ENCODE data around the gene RASSF7.

The RASSF7 gene, protein sequence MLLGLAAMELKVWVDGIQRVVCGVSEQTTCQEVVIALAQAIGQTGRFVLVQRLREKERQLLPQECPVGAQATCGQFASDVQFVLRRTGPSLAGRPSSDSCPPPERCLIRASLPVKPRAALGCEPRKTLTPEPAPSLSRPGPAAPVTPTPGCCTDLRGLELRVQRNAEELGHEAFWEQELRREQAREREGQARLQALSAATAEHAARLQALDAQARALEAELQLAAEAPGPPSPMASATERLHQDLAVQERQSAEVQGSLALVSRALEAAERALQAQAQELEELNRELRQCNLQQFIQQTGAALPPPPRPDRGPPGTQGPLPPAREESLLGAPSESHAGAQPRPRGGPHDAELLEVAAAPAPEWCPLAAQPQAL

DNA sequence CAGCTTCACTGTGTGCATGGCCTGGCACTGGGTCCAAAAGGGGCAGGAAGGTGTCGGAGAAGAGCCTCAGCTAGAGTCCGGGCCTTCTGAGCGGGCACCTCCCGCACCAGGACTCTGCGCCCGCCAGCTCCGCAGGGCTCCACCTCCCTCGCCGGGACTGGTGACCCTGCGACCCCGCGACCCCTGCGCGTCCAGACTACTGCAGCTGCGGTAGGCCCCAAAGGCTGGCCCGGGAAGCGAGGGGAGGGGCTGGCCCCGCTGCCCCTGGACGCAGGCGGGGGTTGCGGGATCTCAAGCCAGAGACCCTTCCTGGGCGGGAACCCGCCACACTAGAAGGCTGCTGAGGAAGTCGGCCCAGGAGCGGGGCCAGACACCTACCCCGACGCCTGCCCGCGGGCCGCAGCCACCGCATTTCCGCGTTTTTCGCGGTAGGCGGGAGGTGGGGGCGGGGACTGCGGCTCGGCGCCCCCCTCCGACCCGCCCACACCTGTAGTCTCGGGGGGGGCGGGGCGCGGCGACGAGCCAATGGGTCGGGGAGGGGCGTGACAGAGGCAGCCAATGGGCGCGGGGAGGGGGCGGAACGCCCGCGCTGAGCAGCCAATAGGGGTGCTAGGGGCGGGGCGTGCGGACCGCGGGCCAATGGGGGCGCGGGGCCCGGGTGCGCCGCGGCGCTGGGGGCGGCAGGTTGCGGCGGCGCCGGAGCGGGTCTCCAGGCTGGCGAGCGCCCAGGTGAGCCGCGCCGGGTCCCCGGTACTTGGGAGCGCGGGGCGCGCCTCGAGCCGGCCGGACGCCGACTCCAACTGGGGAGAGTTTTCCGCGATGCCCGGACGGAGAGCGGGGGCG is at the start of gene RASSF7, which contains the start of gene LMNTD2:
Gene RASSF7, plus strand, starts transcription at position 666 of the 843 bp plus-strand sequence. CDS start 799 bp downstream, outside the sequence.
Gene LMNTD2, minus strand, starts transcription at position 434 of the 843 bp plus-strand sequence. Its CDS starts 22 bp downstream, at position 412.
- in situ Hi-C loops (cut with HindIII; ENCODE audit: low sequenced_read_pairs) = no loop called here

DNA sequence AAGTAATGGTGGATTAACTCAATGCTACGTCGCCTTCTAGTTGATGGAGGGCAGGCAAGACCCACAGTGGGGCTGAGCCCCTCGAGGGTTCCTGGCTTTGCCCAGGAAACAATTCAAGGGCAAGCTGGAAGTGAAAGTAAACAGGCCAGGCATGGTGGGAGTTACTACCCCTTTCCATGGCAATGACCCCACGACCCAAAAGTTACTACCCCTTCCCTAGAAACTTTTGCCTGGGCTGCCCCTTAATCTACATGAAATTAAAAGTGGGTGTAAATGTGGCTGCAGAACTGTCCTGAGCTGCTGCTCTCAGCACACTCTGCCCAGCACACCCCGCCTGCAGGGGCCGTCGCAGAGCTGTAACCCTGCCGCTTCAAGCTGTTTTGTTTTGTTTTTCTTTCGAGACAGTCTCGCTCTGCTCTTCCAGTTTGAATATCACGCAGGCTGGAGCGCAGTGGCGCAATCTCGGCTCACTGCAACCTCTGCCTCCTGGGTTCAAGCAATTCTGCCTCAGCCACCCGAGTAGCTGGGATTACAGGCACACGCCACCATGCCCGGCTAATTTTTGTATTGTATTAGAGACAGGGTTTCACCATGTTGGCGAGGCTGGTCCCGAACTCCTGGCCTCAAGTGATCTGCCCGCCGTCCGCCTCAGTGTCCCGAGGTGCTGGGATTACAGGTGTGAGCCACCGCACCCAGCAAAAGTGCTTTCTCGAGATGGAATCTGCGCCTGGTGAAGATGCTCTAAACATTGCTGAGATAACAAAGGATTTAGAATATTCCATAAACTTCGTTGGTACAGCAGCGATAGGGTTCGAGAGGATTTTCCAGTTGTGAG is 47.8 kb upstream of the RASSF7 start:
- in situ Hi-C loops (cut with HindIII; ENCODE audit: low sequenced_read_pairs) = no loop called here

GRCh38 chr11:514606-515005 is 46.2 kb upstream of the RASSF7 start:
- in situ Hi-C loops (cut with HindIII; ENCODE audit: low sequenced_read_pairs) = loop anchor here (5.0 kb wide), 1 partner anchor 62 kb away; the partner anchor contains the start of gene PTDSS2

GRCh38 chr11:515131-515530 is 45.6 kb upstream of the RASSF7 start:
- in situ Hi-C loops (cut with HindIII; ENCODE audit: low sequenced_read_pairs) = loop anchor here (5.0 kb wide), 1 partner anchor 63 kb away; the partner anchor contains the start of gene PTDSS2

DNA sequence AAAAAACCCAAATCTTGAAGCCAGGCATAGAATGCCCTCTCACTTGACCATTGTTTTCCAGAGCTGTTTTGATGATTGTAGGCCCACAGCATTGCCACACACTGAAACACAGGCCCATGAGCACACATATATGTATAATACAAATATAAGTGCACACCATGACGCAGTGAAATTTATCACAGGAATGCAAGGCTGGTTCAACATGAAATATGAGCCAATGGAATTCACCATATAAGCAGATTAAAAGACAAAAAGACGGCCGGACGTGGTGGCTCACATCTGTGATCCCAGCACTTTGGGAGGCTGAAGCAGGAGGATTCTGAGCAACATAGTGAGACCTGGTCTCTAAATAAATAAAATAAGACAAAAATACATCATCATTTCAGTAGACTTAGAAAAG is 44.4 kb upstream of the RASSF7 start:
- in situ Hi-C loops (cut with HindIII; ENCODE audit: low sequenced_read_pairs) = loop anchor here (5.0 kb wide), 1 partner anchor 64 kb away; the partner anchor contains the start of gene PTDSS2

- in situ Hi-C loops (cut with HindIII; ENCODE audit: low sequenced_read_pairs) = loop anchor here (5.0 kb wide), 1 partner anchor 65 kb away; the partner anchor contains the start of gene PTDSS2
These were observed 43.7 kb upstream of the RASSF7 start for GRCh38 chr11:516918-517685.

GRCh38 chr11:518463-519202 is 42.1 kb upstream of the RASSF7 start:
- in situ Hi-C loops (cut with HindIII; ENCODE audit: low sequenced_read_pairs) = loop anchor here (5.0 kb wide), 1 partner anchor 66 kb away; the partner anchor contains the start of gene PTDSS2

DNA sequence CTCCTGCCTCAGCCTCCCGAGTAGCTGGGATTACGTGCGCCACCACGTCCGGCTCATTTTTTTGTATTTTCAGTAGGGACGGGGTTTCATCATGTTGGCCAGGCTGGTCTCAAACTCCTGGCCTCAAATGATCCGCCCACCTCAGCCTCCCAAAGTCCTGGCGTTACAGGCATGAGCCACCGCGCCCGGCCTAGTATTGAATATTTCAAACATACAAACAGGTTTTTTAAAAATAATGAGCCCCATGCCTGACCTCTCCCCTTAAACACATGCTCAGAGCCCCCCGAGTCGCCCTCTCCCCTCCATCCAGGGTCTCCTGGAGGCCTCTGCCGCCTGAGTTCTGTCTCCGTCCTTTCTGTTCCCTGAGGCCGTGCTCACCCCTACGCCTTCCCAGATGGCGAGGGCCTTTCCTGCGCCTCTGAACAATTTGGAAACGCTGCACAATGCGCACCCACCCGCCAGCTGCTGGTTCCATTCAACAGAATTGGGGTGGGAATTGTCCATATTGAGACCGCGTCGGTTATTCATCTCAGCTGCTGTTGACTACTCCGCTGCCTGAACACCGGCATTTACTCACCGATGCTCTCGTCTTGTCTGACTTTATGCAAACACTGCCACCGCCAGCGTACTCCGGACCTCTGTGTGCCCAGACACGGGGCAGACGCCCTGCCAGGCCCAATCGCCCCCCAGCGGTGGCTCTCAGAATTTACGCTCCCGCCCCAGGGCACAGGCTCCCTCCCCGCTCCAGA is 40.2 kb upstream of the RASSF7 start:
- in situ Hi-C loops (cut with HindIII; ENCODE audit: low sequenced_read_pairs) = no loop called here

DNA sequence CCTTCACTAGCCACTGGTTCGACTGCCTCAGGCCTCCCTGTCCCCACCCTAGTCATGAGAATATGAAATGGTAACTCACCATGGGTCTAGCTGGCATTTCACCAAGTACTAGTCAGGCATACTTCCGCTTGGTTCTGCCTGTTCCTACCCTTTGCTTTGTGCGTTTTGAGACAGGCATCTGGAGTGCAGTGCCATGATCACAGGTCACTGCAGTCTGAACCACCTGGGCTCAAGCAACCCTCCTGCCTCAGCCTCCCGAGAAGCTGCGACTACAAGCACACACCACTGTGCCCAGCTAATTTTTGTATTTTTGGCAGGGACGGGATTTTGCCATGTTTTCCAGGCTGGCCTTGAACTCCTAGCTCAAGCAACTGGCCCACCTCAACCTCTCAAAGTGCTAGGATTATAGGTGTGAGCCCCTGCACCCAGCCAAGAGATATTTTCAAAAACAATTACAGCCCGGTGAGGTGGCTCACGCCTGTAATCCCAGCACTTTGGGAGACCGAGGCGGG is 39.5 kb upstream of the RASSF7 start:
- in situ Hi-C loops (cut with HindIII; ENCODE audit: low sequenced_read_pairs) = no loop called here

- in situ Hi-C loops (cut with HindIII; ENCODE audit: low sequenced_read_pairs) = no loop called here
These were observed 34.6 kb upstream of the RASSF7 start for GRCh38 chr11:526192-526591.

DNA sequence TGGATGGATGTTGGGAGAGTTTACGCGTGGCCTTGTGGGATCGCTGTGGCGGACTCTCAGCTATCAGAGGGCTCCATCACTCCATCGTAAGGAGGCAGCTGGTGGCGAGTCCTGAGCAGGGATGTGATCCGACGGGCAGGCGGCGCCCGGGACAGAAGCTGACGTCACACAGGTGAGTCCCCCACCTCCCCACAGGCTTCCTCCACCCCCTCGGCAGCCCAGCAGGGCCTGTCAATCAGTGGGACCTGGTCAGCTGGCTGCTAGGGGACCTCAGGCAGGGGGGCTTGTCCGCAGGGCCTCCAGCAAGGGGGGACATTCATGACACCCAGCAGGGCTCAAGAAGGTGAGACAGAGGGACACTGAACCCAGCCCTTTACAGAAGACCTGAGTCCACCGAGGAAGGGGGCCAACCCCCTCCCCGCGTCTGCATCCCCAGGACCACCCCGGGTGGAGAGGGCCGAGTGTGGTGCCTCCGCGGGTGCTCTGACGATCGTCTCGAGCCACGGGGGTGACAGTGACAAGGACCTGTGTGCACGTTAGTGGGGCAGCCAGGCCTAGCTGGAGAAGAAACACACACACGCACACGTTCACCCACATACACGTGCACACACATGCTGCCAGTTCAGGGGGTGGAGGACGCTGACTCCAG is 32.5 kb upstream of the RASSF7 start:
- in situ Hi-C loops (cut with HindIII; ENCODE audit: low sequenced_read_pairs) = no loop called here

- in situ Hi-C loops (cut with HindIII; ENCODE audit: low sequenced_read_pairs) = no loop called here
These were observed 31.7 kb upstream of the RASSF7 start for GRCh38 chr11:528815-529727.

- in situ Hi-C loops (cut with HindIII; ENCODE audit: low sequenced_read_pairs) = no loop called here
These were observed 30.9 kb upstream of the RASSF7 start for GRCh38 chr11:529728-530411.

GRCh38 chr11:530960-531831 is 29.6 kb upstream of the RASSF7 start:
- in situ Hi-C loops (cut with HindIII; ENCODE audit: low sequenced_read_pairs) = no loop called here

DNA sequence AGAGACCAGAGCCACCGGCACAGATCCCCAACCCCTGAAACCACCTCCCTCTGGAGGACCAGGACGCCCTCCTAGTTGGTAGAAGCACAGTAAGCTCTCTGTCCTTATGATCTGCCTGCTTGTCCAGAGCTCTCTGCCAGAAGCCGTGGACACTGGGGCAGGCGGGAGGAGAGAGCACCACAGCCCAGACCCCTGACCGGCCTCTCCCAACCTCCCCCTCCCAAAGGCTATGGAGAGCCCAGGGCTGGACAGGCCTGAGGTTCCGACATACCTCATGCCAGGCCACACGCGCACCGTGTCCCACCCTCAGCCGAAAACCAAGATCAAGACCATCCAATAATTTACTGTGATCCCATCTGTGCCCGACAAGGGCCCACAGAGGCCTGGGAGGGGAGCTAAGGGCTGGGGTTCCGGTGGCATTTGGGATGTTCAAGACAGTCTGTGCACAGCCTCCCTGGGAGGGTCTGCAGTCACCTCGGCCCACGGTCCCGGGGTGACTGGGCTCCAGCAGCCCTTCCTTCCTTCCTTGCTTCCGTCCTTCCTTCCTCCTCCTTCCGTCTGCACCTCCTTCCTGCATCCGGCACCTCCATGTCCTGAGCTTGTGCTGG is 28.7 kb upstream of the RASSF7 start:
- in situ Hi-C loops (cut with HindIII; ENCODE audit: low sequenced_read_pairs) = no loop called here

Measured in endothelial cell of hepatic sinusoid (primary cell).